NCI-H345 (cell line): ENCODE data around the gene C2orf92.
"Not testable (repeated sequence)": the region's sequence is repeated elsewhere in the genome, so short reads cannot be mapped to it uniquely, and the experiment has no call there.

ENCODE experiments used
- DNase-seq: peaks from one replicate; lab custom pipeline; 2025; lab: John Stamatoyannopoulos, UW

Gene C2orf92

DNA sequence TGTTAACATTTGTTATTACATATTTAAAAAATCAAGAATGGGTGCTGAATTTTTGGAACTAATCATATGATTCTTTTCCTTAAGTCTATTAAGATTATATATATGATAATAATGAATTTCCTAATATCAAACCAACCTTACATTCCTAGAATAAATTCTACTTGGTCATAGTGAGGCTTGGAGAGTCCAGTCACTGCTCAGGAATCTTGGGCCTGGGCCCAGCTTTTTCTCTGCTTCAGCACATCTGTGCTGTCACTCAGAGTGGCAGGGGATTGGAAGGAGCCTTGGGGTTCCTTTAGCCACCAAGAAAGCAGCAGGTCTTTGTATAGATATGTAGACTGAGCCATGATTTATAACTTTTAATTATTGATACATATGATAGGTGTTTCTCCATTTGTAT is 24.0 kb downstream of the C2orf92 start:
- DNase-seq, result no peak

DNA sequence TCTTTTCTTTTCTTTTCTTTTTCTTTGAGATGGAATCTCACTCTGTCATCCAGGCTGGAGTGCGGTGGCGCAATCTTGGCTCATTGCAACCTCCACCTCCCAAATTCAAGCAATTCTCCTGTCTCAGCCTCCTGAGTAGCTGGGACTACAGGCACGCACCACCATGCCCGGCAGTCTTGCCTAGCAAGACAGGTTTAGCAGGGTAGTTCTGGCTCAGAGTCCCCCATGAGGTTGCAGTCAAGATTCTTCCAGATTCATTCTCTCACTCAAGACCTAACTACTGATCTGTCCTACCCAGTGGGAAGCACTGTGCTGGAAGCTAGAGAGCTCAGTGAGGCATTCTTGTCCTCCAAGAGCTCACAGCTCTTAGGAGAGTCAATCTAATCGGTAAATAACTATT is 26.2 kb downstream of the C2orf92 start:
- DNase-seq, result no peak

GRCh38 chr2:97697252-97698235 is 28.0 kb downstream of the C2orf92 start:
- DNase-seq, result peak; percentile 84

GRCh38 chr2:97698530-97698929 is 29.0 kb downstream of the C2orf92 start:
- no peak for DNase-seq

DNA sequence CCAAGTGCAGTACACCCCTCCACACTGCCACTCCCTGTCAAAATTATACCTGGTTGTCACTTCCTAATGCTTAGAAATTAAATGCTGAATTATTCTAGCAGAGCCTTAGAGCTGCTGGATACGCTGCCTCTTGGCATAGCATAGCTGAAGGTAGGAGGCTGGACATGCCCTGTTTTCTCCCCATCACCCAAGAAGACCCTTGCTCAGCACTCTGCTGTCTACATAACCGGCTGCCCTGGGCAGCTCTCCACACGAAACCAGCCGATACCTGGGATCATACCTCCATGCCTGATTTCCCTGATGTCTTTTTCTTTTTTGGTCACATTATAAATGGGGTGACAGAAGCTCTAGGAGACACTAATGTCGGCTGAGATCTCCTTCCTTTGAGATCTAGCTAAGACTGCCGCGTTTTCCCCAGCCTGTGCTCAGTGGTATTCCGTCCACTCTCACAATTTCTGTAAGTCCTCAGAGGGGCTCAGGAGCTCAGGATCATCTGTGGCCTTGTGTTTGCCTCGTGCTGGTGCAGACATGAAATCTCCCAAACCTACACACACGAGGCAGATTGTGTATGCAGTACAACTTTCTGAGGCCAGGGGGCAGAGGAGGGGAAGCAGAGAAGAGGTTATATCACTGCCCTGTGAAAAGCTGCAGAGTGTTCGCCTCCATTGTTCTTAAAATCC is 30.4 kb downstream of the C2orf92 start:
- peak; percentile 57 for DNase-seq

DNA sequence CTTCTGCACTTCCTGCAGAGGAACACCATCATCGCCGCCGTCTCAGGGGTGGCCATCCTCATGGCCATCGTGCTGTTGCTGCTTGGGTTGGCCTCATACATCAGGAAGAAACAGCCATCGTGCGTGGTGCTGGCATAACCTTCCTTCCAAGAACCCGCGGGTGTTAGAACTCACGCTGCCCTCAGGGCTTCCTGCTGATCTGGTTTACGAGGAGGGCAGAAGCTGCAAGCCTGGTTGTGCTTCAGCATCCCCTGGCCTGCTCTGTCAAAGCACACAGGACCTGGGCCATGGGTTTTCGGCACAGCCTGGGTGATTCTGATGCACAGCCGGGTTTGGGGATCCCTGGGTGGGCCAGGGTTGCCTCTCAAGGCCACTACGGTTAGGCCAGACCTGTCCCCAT is 31.7 kb downstream of the C2orf92 start:
- no peak for DNase-seq

DNA sequence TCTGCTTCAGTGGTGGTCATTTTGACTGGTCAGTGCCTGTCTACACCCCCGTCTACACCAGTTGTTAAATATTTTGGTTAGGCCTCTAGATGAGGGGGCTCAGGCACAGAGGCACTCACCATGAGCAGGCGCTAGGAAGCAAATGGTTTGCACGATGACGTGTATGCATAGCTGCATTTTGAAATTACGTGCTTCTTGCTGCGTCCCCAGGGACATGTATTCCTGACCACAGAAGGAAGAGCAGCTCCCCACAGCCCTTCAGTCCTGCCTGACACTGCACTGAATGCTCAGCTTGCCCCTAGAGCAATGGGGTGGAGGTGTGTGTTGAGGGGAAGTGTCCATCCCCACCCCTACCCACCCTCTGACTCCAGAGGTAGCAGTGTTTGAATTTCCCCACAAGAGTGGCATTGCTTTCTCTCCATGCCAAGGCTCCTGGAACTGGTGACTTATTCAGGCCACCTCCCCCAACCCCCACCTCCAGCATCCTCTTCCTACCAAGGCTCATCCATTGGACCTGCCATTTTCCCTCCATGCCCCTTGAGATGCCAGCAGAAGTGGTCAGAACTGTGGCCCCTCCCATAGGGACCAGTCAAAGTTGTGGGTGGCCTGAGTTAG is 32.4 kb downstream of the C2orf92 start:
- no peak for DNase-seq

DNA sequence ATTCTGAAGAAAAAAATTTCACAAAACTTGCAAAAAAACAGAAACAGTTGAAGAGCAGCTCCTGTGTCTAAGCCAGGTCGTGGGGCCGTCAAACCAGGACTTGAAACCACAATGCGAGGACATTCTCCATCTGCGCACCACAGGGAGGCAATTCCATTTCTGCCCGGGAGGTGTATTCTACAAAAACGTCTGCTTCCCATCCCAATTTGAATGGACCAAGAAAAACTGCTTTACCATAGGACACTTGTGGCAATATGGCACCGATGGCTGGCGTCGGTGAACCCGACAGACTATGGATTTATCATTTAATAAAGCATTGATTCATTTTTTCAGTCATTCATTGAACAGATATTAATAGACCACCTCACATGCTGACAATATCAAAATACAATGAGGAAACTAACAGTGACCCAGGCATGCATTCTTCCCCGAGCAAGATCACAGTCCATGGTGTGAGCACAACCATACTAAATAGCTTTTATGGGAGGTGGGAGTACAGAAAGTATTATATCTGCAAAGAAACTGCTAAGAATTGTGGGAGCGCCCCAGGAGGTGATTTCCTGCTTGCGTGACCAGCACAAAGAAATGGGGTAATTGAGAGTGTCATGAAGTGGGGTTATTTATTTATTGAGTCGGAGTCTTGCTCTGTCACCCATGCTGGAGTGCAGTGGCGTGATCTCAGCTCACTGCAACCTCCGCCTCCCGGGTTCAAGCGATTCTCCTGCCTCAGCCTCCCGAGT is 33.4 kb downstream of the C2orf92 start:
- DNase-seq, result no peak

GRCh38 chr2:97703741-97704140 is 34.2 kb downstream of the C2orf92 start:
- no peak for DNase-seq

DNA sequence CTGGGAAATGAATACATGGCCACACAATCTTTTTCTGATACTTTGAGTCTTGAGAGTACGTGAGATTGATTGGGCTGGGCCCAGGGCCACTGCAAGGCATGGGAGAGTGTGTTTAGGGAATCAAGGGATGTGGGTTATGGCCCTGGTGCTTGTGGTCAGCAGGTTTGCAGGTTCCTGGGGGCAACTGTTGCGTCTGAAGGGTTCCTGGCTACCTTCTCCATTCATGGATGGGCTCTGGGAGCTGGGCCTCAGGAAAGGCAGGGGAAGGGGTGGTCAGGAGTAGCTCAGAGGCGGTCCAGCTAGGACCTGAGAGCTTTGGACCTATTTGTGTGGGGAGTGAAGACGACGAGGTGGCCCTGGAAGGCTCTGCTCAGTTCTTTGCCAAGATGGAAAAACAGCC is 35.5 kb downstream of the C2orf92 start:
- no peak for DNase-seq

DNA sequence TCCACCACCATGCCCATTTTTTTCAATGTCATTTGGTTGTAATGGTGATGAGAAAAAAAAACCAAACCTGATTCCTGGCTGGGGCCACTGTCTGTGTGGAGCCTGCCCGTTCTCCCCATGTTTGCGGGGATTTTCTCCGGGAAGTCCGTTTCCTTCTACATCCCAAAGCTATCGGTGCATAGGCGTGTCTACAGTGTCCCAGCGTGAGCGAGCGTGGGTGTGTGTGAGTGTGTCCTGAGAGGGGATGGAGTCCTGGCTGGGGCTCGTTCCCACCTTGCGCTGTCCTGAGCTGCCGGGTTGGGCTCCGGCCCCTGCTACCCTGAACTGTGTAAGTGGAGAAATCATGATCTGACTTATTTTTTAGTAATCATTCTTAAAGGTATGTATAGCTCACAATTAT is 36.6 kb downstream of the C2orf92 start:
- no peak for DNase-seq

- no peak for DNase-seq
Observed at GRCh38 chr2:97706708-97707345, 37.3 kb downstream of the C2orf92 start.

DNA sequence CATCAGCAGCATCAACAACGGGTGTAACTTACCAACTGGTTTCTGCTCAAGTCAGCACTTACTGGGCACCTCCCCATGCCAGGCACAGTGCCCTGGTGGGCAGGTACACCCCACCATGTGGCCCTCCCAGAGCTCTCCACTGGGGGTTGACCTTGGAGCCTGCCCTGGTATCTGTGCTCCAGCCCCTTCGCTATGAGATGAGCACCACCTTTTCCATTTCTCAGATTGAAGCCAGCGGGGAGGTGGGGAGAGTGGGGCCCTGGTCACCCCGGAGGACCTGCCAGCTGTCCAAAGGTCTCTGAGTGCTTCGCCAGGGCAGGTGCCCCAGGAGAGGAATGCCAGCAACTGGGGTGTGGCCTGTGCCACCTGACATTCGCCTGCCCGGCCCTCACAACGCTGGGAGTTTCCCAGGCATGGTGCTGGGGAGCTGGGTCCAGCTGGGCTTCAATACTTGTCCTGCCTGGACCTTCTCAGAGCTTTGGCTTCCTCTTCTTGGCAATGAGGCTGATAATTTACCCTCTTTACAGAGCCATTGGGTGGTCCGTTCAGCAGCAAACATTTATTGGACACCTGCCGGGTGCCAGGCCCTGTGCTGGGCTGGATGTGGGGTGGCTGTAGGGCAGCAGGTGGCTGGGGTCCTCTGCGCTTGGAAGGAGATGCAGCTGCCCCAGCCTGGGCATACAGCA is 38.0 kb downstream of the C2orf92 start:
- DNase-seq, result no peak

- DNase-seq, result no peak
Observed at GRCh38 chr2:97708048-97708380, 38.5 kb downstream of the C2orf92 start.

GRCh38 chr2:97708608-97709007 is 39.1 kb downstream of the C2orf92 start:
- no peak for DNase-seq

GRCh38 chr2:97711394-97711711 is 41.8 kb downstream of the C2orf92 start:
- no peak for DNase-seq

GRCh38 chr2:97712175-97712574 is 42.7 kb downstream of the C2orf92 start:
- DNase-seq, result not testable (repeated sequence)

DNA sequence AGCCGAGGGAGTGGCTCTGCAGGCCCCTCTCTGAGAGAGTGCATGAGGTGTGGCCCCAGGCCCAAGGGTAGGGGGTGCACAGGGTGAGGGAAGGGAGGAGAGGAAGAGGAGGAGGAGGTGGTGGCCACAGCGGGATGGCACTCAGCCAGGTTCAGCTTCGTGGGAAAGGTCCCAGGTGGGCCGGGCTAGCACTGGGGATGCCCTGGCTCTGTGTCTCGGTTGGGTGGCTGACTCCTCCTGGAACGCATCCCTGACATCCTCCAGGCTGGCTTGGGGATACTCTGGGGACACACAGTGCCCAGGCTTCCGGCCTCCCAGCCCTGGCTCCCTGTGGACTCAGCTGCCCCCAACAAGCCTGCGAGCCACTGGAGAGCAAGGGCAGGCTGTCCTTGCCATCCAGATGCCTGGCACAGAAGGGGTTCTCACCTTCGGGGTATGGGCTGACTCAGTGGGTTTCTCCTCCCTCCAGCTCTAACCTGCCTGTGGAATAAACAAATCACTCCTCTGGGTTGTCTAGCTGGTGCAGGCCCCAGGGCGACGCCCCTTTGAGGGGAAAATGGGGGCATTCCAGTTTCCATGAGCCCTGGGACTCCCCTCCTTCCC is 43.3 kb downstream of the C2orf92 start:
- DNase-seq, result no peak

- no peak for DNase-seq
Observed at GRCh38 chr2:97713296-97714083, 44.0 kb downstream of the C2orf92 start, which contains the start of gene ZAP70. Gene ZAP70 (plus strand): TSS chr2:97713576. CDS start chr2:97724037, 10,461 bp downstream.
